Hematopoietic multipotent progenitor cell treated with erythropoietin and hydrocortisone succinate and interleukin-3 and kit ligand, for 17 days (in vitro differentiated cells): ENCODE measurements around the gene LRP1B.
"Not testable (repeated sequence)": the region's sequence is repeated elsewhere in the genome, so short reads cannot be mapped to it uniquely, and the experiment has no call there.

Experiments
- DNase-seq: peaks from one replicate; pipeline ENCODE4 v3.0.0-alpha.2; 2015; ENCODE audit warnings: low spot score

Gene LRP1B

GRCh38 chr2:140528982-140529381 lies 1601.8 kb downstream of the LRP1B start:
- DNase-seq: no peak

DNA sequence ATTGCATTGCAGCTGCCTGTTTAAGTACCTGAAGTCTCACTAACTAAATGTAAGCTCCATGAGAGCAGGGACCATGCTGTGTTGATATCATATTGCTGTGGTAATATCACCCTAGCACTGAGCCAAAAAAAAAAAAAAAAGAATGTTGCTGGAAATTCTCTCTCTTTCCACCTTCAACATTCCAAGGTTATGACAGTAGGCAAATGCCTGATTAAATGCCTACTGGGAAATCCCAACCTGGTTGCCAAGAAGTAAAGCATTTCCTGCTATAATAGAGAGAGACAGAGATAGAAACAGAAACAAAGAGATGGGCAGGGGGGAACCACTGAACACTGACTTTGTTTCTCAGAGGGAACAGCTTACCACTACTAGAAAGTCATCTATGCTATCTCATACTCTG lies 1604.2 kb downstream of the LRP1B start:
- no peak for DNase-seq

DNA sequence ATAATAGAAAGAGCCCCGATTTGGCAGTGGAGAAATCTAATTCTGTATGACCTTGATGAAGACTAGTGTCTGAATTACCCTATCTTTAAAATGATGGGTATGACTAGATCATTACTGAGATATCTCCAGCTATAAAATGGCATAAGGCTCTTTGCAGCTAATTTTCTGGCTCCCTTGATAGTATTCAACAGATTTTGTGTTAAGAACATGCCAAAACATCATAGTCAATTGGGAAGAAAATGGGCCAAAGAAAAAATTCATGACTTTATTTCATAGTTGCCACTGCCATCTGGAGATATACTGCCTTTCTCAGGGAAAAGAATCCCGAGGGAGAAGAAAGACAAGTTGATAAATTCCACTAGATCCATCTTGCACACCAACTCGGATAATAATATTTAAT lies 1618.7 kb downstream of the LRP1B start:
- DNase-seq: no peak

DNA sequence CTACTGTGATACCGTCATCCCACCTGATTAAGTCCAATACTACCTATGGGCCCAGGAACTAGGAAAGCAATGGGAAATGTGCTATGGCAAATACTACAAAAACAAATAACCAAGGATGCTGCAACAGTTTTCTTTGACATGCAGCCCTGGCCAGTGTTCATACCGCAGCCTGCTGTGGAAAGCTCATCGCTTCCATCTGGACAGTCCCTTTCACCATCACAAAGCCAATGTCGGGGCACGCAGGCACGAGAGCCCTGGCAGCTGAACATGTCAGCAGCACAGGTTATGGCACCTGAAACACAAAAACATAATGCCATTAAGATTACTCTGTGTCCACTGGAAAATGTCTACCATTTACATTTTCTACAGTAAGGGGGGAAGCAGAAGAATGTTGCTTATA lies 1621.1 kb downstream of the LRP1B start:
- no peak for DNase-seq

GRCh38 chr2:140508756-140509155 lies 1622.1 kb downstream of the LRP1B start:
- no peak for DNase-seq

DNA sequence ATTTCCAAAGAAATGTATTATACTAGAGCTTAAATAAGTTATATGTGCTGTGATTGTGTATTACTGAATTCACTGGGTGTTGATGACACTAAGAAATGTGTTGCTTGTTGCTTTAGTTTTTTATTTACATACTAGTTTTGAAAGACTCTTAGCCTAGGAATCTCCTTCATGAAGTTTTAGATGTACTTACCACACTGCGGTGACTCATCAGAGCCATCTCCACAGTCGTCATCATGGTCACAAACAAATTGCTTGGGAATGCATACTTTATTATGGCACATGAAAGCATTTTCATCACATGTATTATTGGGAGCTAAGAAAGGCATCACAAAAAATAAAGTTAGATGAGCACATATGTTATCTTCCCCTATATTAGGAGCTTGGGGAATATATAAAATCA lies 1624.2 kb downstream of the LRP1B start:
- DNase-seq: no peak

DNA sequence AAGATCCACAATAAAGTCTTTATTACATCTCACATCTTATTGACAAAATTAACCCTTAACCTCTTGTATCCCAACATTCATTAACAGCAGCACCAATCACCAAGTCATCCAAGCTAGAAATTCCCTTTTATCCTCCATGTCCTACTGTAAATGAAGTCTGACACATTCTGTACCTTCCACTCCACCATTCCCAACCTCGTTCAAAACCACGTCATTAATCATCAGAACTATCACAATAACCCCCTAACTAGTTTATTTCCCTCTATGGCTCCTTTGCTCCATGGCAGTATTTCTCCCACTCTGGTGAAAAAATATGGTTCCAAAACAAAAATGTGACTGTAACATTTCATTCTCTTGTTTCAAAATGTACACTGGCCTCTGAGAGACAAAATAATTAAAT lies 1626.2 kb downstream of the LRP1B start:
- no peak for DNase-seq

GRCh38 chr2:140502951-140503630 lies 1627.7 kb downstream of the LRP1B start:
- DNase-seq: no peak

DNA sequence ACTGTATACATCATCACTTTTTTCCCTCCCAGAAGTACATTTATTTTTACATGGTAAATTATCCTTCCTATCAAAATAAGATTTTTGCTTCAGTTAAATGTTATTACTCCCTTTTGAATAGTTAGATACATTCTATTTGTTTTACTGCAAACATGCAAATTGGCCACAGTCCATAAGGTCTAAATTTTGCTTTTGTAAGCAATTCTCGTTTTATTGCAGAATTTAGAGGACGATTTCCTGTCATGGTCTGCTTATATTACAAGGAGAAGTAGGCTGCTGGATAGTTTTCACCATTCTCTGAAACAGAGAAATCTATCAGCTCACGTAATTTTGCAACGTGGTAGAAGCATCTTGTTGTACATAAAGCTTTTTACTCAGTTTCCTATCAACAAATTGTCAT lies 1632.5 kb downstream of the LRP1B start:
- no peak for DNase-seq

DNA sequence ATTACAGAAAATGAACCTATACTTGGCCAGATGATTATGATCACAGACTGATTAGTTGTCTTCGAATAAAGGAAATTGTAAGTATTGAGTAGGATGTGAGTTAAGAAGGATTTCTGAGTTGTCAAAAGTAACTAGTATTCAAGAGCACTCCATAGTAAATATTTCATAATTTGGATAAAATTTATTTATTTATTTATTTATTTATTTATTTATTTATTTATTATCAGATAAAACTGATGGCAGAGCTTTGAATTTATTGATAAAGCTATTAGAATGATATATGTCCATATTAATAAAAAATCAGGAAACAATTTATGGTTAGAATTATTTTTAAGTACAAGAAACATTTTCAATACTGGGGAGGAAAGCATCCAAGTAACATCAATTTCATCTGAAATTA lies 1634.1 kb downstream of the LRP1B start:
- no peak for DNase-seq

DNA sequence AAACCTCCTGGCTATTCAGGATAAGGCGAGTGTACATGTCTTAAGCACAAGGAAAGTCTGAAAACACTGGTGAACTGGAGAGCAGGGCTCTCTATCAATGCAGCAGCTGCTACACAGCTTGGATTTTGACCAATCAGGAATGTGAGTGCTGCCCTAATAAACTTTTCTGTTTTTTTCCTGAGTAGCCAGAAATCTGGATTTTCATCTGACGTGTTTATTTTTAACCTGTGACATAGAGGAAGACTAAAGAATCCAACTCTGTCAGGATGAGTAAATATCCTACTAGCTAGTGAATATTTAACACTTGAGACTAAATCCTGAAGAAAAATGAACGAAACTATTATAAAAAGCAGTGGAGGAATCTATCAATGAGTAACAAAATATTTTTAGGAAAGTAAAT lies 1638.9 kb downstream of the LRP1B start:
- no peak for DNase-seq

DNA sequence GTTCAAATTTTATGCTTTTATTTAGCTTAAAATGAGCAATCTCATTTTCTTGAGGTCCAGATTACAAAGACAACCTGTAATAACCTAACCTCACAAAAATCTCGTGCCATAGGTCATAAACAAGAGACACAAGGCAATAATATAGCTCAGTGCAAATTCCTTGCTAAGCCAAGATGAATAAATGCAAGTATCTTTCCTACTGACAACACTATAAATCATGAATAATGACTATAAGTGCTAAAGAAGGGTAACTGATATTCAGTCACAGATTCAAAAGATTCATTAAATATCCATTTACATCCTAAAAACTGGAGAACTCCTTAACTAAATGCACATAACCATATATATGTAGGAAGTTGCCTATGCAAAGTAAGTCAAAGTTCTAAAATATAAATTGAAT lies 1641.6 kb downstream of the LRP1B start:
- no peak for DNase-seq

- no peak for DNase-seq
These were observed 1649.7 kb downstream of the LRP1B start for GRCh38 chr2:140481136-140481535.

- no peak for DNase-seq
These were observed 1657.0 kb downstream of the LRP1B start for GRCh38 chr2:140473851-140474250.

- DNase-seq: no peak
These were observed 1658.1 kb downstream of the LRP1B start for GRCh38 chr2:140472676-140473075.

DNA sequence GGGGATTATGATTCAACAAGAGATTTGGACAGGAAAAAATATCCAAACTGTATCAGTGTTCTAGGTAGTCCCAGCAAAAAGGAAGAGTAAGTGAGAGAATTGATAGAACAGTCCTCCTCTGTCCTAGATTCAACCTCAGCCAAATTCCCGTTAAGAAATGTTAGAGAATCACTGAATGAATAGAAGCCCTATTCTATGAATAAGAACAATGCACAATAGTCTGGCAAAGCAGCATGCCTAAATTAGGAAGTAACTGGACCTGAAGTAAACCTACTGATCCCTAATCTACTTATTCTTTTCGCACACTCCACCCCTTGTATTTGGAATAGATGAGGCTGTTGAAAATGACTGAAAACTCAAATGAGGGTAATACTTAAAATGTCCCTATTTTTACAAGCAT lies 1665.5 kb downstream of the LRP1B start:
- DNase-seq: no peak

DNA sequence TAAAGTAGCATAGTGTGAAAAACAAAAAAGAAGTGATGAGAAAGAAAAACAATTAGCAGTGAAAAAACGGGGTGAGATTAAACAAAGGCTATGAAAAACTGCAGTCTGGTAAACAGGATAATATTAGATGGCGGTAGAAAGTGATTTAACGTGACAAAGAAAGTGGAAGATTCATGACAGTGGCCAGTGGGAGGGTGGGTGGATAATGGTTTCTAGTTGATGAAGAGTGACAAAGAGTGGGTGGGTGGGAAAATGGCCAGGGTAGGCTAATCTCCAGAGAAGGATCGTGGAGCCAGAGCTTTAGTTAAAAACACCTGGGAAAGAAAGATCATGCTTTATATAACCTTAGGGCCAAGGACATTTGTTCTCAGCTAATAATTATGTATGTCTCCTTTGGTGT lies 1667.8 kb downstream of the LRP1B start:
- DNase-seq: no peak

DNA sequence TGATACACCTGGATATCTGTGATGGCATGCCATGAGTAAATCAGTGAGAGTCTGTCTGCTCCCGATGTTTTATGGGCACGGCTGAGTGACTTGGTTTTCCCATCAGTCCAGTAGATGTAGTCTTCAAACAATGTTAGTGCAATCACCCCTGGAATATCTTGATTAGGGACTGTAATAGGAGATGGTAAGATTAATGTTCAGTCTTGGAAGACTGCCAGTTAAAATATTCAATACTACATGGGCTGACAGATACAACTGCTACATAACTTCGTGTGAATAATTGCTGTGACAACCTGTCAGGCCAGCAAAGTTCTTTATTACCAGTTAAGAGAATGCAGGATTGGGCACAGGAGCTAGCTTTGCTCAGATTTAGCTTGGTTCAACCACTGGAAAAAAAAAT lies 1673.3 kb downstream of the LRP1B start:
- no peak for DNase-seq

GRCh38 chr2:140455315-140455714 lies 1675.5 kb downstream of the LRP1B start:
- no peak for DNase-seq

- no peak for DNase-seq
These were observed 1676.1 kb downstream of the LRP1B start for GRCh38 chr2:140454717-140455116.

- DNase-seq: no peak
These were observed 1679.5 kb downstream of the LRP1B start for GRCh38 chr2:140451324-140451723.

DNA sequence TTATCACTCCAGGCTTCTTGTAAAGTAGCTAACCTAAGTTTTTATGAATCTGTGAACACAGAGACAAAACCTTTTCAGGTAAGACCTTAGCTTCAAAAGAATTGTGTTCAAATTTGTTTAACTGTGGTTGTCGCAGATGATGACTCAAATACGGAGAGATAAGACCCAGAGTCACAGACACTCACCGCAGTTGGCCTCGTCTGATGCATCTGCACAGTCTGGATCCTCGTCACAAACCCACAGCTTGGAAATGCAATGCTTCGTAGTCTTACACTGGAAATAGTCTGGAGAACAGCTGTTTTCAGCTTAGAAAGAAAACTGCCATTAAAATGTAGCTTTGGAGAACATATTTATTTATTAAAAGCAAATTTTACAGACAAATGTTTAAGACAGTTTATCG lies 1688.5 kb downstream of the LRP1B start:
- DNase-seq: no peak

DNA sequence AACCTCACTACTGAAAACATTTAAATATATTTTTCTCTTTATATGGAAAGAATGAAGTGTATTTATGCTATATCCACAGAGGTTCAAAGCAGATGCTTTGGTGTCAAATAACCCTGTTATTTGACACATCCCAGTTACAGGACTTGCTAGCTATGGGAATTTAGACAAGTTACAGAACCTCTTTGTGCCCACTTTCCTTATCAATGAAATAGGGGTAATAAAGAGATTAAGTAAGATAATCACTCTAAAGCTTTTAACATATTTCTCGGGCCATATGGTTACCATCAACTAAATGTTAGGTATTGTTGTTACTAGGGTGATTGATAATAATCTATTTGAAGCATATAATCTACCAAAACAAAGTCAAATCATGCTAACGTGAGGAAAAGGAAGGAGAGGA lies 1690.0 kb downstream of the LRP1B start:
- no peak for DNase-seq

DNA sequence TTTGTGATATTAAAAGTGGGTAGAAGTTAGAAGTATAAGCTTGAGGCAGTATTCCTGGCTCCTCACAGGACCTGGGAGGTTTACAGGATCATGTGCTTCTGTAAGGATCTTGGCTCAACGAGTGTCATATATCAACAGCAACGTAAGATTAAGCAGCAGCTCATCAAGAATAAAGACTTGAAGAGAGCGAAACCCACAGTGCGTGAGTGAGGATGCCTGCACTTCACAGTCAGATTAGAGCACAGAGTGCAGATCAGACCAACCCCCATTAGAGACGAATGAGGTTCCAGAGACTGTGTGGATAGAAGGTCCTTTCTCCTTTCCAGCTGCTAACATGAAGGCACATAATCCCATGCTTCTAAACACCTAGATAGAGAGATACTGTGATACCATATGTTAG lies 1693.9 kb downstream of the LRP1B start:
- no peak for DNase-seq

GRCh38 chr2:140427033-140427432 lies 1703.8 kb downstream of the LRP1B start:
- DNase-seq: not testable (repeated sequence)
